ENCODE results near the gene WNT7A. TPM values are rescaled to one million over a fixed set of nuclear protein-coding genes. Genes with fewer than 3 reads are reported as not detected.

WNT7A gene
- total RNA-seq, 1 experiment from 2014 or later = not detected

DNA sequence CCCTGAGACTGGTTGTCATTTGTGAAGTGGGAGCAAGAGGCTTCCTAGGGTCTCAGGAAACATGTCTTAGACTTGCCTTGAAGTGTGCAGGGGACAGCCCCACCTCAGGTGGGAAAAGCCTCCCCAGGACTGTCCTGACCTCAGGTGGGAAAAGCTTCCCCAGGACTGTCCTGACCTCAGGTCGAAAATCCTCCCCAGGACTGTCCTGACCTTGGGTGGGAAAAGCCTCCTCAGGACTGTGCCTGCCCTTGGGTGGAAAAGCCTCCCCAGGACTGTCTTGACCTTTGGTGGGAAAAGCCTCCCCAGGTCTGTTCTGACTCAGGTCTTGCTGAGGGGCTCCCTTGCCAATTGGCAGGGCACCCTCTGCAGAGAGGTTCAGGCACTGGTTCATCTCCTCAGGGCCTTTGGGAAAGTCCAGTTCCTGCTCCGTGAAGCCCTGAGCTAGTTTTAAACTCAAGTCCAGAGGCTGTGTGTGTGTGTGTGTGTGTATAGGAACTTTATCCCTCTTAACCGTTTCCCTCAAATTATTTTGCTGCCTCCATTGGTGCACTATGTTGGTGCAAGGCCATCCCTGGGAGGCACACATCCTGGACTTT, 64.7 kb downstream of the WNT7A start:
- Histone ChIP-seq H3K27ac (ENCODE audit: insufficient read length, low read depth, low read length) (no peak overlapping the region), H4K5ac (ENCODE audit: insufficient read length, low read depth, low read length) (no peak overlapping the region), H2BK12ac (ENCODE audit: insufficient read length, low read depth, low read length) (no peak overlapping the region), H2AFZ (ENCODE audit: low read length) (no peak overlapping the region), H4K91ac (ENCODE audit: insufficient read length, low read depth, low read length) (no peak overlapping the region), H3K23me2 (ENCODE audit: insufficient read length, low read depth, low read length, poor library complexity, severe bottlenecking) (no peaks in the 10 kb centered on the region), H3K79me2 (ENCODE audit: insufficient read depth, low read length) (no peaks in the 10 kb centered on the region), H2AK5ac (ENCODE audit: insufficient read length, low read length) (no peak overlapping the region), H3K4me1 (ENCODE audit: insufficient read depth, low read length) (no peaks in the 10 kb centered on the region), H4K20me1 (ENCODE audit: control insufficient read depth, insufficient read depth, insufficient read length) (no peaks in the 10 kb centered on the region), H4K8ac (replicated peaks; ENCODE audit: insufficient read length, low read depth, low read length) (no peak overlapping the region), H2BK5ac (ENCODE audit: insufficient read length, low read length) (no peak overlapping the region), H2BK20ac (ENCODE audit: low read depth, low read length, poor library complexity, severe bottlenecking) (no peak overlapping the region), H3K18ac (ENCODE audit: insufficient read length, low read depth, low read length) (no peak overlapping the region), H3K4me2 (ENCODE audit: insufficient read depth, insufficient read length, low read length) (no peak overlapping the region), H3K56ac (ENCODE audit: insufficient read length, low read depth, low read length) (no peak overlapping the region), H3T11ph (ENCODE audit: low read length) (no peak overlapping the region), H3K79me1 (ENCODE audit: insufficient read depth, low read depth, low read length, poor library complexity, severe bottlenecking) (no peaks in the 10 kb centered on the region), H3K9ac (ENCODE audit: extremely low read depth, insufficient read length, low read length) (no peak overlapping the region), H3K9me3 (ENCODE audit: control insufficient read depth, low read depth, low read length) (peaks cover 31% of the 10 kb centered on the region), H3K4ac (ENCODE audit: low read depth, low read length) (no peak overlapping the region), H2BK120ac (ENCODE audit: low read depth, low read length, poor library complexity, severe bottlenecking) (no peak overlapping the region), H3K27me3 (ENCODE audit: insufficient read depth, low read length) (no peaks in the 10 kb centered on the region), H3K14ac (ENCODE audit: insufficient read depth, low read length) (no peak overlapping the region), H2BK15ac (ENCODE audit: low read depth, low read length) (no peak overlapping the region), H3K23ac (ENCODE audit: insufficient read length, low read depth, low read length) (no peak overlapping the region)
- peaks cover 7 to 41% of the 10 kb centered on the region in 2 experiments for H3K9me3 Mint-ChIP-seq
- H3K27ac Mint-ChIP-seq = no peak overlapping the region
- no peaks in the 10 kb centered on the region for H3K4me1 Mint-ChIP-seq
- TF ChIP-seq, protein P1, sequence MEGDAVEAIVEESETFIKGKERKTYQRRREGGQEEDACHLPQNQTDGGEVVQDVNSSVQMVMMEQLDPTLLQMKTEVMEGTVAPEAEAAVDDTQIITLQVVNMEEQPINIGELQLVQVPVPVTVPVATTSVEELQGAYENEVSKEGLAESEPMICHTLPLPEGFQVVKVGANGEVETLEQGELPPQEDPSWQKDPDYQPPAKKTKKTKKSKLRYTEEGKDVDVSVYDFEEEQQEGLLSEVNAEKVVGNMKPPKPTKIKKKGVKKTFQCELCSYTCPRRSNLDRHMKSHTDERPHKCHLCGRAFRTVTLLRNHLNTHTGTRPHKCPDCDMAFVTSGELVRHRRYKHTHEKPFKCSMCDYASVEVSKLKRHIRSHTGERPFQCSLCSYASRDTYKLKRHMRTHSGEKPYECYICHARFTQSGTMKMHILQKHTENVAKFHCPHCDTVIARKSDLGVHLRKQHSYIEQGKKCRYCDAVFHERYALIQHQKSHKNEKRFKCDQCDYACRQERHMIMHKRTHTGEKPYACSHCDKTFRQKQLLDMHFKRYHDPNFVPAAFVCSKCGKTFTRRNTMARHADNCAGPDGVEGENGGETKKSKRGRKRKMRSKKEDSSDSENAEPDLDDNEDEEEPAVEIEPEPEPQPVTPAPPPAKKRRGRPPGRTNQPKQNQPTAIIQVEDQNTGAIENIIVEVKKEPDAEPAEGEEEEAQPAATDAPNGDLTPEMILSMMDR (conservative IDR thresholded peaks at IDR 0.05) = no peak
- H3K36me3 Mint-ChIP-seq (ENCODE audit: insufficient read depth in 1 of 3, low read depth in 3 of 3) = peaks cover 14 to 25% (median 23%) of the 10 kb centered on the region in 3 experiments
- WGBS (ENCODE audit: extremely low coverage, insufficient read length, low lambda C conversion rate) = no CpG with 5 or more reads among the region's 3 CpGs
- no peak overlapping the region for H3K4me3 Mint-ChIP-seq
- peaks cover 18% of the 10 kb centered on the region for H3K27me3 Mint-ChIP-seq (ENCODE audit: low read depth)
- DNase-seq = no peak

All from H9 (cell line).